NCI-H748 treated with DMSO at 0.1 percent for 48 hours (cell line): Measurements from ENCODE around the gene BNIP5.
"Not testable (repeated sequence)": the region's sequence is repeated elsewhere in the genome, so short reads cannot be mapped to it uniquely, and the experiment has no call there.

Experiments used
- DNase-seq: peaks from one replicate; lab custom pipeline; 2025; lab: John Stamatoyannopoulos, UW

Gene BNIP5

GRCh38 chr6:36364669-36365479, 28.2 kb upstream of the BNIP5 start:
- no peak for DNase-seq

- DNase-seq = not testable (repeated sequence)
These were observed 27.5 kb upstream of the BNIP5 start for GRCh38 chr6:36364061-36364635.

DNA sequence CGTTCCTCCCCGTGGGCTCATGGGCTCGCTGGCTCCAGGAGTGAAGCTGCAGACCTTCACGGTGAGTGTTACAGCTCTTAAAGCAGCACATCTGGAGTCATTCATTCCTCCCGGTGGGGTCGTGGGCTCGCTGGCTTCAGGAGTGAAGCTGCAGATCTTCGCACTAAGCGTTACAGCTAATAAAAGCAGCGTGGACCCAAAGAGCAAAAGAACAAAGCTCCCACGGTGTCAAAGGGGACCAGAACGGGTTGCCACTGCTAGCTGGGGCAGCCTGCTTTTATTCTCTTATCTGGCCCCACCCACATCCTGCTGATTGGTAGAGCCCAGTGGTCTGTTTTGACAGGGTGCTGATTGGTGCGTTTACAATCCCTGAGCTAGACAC, 26.7 kb upstream of the BNIP5 start:
- DNase-seq = not testable (repeated sequence)

DNA sequence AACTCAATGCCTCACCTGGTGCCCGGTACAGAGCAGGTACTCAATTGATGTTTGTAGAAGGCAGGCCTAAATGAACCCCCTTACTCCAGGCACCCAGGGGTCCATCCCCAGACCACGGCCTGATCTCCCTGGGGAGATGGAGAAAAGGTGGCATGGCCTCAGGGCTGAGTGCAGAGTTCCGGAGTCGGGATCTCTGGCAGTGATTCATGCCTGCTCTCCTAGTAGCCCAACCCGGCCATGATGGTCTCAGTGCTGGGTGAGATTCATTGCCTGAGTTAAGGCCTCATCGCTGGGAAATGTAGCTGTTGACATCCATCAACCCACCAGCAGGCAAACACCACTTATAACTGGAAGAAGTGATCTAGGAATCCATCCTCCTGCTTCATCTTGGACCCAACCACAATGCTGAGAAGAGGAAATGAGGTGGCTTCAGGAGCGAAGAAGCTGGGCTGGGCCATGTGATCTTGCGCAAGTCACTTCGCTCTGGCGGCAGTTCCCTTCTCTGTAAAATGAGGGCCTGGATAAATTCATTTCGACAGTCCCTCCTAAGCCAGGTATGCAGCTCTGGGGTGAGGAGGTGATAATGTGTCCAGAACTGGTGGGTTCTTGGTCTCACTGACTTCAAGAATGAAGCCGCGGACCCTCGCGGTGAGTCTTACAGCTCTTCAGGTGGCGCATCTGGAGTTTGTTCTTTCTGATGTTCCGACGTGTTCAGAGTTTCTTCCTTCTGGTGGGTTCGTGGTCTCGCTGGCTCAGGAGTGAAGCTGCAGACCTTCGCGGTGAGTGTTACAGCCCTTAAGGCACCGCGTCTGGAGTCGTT, 26.1 kb upstream of the BNIP5 start:
- no peak for DNase-seq

DNA sequence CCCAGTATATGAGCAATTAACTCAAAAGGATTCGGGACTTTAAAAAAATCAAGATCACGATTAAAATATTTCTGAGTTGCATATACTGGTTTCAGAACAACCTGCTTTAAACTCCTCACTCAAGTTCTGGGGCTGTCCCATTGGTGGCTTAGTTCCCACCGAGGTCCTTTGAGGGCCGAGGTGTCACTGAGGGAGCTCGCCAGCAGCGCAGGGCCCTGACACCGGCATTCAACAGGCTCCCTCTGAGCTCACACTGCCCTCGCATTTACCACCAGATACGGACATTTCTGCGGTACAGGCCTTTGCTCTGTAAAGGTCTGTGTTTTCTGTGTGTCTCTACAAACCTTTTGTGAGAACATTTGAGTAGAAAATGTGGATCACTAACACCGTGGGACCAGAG, 24.4 kb upstream of the BNIP5 start:
- DNase-seq = no peak

DNA sequence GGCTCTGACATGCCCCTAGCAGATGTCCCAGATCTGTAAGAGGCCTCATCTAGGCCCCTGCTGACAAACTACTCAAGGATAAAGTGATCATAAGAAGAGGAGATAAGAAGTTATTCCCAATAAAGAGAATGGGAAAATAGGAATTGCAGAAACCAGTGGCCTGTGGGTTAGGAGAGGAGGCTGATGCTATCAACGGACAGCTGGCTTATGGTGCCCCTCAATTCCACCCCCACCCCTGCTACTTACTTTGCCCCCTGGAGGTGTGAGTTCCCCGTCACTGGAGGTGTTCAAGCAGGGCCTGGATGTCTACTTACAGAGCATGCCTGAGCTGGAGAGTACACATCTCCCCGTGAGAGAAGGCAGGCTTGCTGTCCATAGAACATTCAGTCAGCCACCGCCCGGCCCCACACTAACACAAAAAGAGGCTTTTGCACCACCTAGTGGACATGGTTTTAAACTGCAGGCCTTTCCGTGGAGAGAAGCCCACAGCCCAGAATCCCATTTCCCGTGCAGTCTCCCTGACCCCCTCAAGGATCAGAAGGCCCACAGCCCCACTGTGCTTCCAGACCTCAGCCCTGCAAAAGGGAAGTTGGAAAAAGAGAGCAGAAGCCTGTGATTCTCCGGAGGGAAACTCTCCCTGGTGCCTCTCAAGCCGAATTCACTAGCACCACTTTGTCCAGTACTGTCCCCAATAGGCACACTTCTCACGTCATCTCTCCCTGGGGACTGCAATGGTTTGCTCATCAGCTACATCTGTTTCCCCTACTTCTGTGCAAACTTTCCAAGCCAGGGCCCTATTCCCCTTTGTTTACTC, 23.8 kb upstream of the BNIP5 start:
- DNase-seq = peak; percentile 79

DNA sequence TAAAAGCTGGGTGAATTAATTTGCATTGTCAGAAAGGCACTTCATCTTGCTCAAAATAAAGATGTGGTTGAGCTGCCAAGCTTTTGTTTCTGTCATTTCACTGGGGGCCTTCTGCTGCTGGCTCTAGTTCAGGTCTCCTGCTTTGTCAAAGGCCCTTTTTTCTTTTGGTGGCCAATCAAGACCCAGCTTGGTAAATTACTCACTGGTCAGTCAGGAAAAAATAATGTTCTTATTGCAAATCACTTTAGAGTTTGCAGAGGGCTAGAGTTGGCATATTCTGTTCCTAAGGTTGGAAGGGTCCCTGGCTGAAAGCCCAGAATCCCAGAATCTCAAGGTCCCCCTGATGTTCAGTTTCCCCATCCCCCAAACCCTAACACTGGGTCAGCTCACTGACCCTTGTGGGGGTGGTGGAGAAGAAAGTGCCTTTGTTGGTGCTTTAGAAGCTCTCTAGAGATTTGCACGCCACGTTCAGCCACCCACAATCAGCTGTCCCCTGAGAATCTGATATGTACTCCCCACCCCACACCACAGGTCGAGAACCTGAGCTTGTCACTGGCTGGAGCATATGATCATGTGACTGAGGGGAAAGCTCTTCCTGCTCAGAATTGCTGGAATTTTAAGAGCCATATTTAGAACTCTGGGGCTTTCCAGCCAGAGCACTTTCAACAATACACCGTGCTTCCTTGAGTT, 21.7 kb upstream of the BNIP5 start:
- DNase-seq = no peak

GRCh38 chr6:36357872-36358225, 21.2 kb upstream of the BNIP5 start:
- no peak for DNase-seq

- no peak for DNase-seq
These were observed 19.1 kb upstream of the BNIP5 start for GRCh38 chr6:36355819-36356218.

DNA sequence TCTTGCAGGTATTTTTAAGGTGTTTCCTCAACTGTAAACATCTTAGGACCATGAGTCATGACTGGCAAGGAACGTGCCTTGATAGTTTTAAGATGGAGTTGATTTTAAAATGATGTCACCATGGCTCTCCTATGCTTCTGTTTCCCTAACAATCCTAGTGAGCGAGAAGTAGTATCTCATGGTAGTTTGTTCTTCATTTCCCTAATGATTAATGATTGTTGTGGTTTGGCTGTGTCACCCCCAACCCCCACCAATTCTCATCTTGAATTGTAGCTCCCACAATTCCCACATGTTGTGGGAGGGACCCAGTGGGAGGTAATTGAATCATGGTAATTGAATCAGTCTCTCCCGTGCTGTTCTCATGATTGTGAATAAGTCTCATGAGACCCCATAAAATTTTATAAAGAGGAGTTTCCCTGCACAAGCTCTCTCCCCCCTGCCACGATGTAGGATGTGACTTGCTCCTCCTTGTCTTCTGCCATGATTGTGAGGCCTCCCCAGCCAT, 16.8 kb upstream of the BNIP5 start:
- no peak for DNase-seq

- DNase-seq = no peak
These were observed 15.9 kb upstream of the BNIP5 start for GRCh38 chr6:36352477-36353157.

GRCh38 chr6:36350681-36351571, 14.2 kb upstream of the BNIP5 start:
- DNase-seq = no peak

GRCh38 chr6:36350082-36350481, 13.4 kb upstream of the BNIP5 start:
- DNase-seq = no peak

DNA sequence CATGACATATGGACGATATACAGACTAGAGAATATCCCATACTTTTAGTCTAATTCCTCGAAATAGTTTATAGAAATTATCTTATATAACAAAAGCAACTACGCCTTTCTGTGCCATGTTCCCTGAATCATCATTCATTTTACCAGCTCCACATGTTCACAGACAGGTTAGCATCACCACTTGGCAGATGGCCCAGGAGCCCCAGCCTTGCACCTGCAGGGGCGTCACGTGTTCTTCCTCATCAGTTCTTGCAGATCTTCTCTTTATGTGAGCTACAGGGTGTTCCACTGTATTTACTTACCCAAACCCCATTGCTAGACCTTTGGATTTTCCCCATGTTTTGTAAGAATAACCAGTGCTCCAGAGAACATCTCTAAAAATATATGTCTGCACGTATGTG, 12.6 kb upstream of the BNIP5 start:
- peak; percentile 87 for DNase-seq

GRCh38 chr6:36347621-36348020, 10.9 kb upstream of the BNIP5 start:
- DNase-seq = no peak

GRCh38 chr6:36346486-36347273, 10.0 kb upstream of the BNIP5 start:
- DNase-seq = no peak

GRCh38 chr6:36345681-36346466, 9.2 kb upstream of the BNIP5 start:
- DNase-seq = no peak

DNA sequence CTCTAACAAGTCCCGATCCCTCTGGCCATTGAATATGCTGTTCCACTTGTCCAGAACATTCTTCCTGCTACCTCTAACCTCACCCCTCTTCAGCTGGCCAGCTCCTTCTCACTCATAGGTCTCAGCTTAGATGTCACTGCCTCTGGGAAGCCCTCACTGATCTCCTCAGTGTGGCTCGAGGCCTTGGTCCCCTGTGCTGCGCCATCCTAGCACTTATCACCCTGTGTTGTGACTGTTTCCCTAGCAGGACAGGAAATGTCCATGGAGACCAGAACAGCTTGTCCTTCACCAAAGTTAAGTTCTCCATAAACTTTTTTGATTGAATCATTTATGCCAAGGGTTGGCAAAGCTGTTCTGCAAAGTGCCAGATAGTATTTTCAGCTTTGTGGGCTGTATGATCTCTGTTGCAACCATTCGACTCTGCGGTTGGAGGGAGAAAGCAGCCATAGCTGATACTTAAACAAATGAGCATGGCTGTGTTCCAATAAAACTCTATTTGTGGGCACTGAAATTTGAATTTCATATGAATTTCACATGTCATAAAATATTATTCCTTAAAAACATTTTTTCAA, 6.5 kb upstream of the BNIP5 start:
- no peak for DNase-seq
